ENCODE results near the gene IL9.
A peak's percentile ranks its signal among the peaks of the same experiment; 100 is the strongest.

Gene IL9

DNA sequence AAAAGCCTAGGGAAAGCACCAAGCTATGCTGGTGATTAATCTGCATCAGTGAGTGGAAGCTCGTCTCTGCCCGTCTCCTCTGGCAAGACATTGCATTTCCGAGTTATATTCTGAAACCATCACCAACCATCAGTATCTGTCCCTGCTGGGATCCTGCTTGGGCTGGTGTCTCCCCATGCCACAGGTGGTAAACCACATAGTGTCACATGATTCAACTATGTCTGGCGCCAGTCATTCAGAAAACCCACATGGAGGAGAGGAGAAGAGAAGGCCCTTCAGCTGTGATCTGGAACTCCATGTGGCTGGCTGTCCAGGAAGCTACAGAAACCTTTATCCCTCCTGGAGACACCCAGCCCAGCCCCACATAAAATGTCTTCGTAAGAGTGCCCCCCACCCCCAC, 4.8 kb downstream of the IL9 start:
- DNase-seq = no peak

DNA sequence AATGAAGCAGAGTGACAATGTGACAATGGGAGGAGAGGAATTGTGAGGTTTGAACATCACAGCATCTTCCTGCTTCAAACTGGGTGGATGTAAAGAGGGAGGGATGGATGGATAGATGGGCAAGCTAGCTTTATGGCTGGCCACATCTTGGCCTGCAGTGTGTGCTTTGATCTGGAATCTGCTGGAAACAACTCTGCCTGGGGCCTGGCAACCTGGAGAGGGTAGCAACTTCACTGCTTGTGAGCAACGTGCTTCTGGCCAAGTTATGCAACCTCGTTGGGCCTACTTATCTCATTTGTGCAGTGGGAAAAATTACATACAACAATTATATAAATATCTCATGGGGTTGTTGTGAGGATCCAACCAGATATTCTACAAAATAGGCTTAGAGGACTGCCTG, 5.3 kb downstream of the IL9 start:
- DNase-seq = no peak

DNA sequence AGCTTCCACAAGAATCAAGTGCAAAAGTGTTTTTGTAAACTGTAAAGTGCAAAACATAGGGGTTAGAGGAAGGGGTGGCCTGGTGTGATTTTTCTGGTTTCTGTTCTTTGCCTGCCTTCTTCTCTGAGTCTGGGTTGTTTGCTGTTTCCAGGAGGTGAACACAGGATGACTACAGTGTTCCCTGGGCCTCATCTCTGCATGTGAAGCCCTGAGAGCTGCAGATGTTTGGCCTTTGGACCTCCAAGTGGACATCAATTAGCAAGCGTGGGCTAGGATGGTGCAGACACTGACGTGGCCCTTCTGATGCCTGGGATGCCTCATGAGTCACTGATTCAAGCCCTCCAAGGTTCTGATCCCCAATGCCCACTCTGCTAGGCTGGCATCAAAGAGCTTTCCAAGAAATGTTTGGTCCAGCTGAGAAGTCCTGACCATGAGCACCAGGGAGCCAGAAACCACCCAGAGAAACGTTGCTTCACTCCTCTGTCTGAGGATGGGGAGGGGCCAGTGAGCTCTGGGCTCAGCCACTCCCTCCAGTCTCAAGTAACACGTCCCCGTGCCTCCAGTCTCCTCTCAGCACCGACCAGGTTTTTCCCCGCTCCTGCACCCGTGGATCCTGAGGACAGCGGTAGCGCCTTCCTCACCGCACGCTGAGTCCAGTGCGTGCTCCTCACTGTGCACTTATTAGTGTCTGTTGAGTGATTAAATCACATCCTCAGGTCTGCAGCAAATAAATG, 7.6 kb downstream of the IL9 start:
- DNase-seq = no peak

DNA sequence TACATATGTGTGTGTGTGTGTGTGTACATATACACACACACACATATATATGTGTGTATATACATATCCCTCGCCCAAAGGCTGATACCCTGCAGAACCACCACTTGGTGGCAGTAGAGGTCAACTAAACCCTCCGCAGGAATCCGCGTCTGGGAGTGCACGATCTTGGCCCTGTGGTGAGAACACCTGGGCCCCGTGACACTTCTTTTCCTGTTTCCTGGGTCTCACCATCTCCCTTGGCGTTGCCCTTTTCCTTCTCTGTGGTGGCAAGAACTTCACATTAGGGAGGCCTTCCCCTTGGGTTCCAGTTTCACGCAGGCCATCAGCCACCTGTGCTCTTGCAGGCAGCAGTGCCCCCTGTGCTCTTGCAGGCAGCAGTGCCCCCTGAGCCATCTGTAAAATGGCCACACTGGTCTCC, 8.2 kb downstream of the IL9 start:
- peak in 3 of 4 experiments; percentile 1 to 6 (median 6) for DNase-seq

DNA sequence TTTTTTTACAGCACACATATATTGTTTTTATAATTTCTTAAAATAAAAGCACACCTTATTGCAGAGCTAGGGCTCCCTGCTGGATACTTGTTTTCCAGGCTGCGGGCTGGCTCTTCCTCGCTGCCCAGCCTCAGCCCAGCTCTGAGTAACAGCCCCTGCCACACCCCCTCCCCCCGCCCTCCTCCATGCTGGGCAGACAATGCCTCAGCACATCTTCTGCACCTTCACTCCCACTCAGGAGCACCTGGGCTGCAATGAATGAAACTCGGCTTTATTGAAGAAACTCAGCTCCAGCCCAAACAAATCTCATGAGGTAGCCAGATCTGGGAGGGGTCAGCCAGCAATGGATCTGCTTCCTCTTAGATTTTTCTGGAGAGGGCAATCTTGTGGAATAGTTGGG, 9.5 kb downstream of the IL9 start:
- no peak for DNase-seq

DNA sequence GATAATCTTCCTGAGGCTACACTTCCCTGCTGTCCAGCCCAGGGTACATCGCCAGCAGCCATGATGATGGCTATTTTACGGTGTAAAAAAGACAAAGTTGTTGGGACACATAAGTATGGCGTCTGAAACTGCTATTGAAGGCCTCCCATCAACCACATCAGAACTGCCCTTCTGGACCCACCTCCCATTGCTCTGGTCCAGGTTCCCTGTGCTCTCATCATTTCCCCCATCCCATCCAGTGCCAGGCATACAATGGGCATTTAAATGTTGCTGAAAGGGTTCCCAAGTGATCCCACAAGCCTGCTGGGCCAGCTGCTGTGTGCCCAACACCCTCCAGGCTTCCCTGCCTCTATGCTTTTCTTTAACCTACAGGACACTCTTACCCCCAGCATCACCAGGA, 10.6 kb downstream of the IL9 start:
- DNase-seq = no peak

DNA sequence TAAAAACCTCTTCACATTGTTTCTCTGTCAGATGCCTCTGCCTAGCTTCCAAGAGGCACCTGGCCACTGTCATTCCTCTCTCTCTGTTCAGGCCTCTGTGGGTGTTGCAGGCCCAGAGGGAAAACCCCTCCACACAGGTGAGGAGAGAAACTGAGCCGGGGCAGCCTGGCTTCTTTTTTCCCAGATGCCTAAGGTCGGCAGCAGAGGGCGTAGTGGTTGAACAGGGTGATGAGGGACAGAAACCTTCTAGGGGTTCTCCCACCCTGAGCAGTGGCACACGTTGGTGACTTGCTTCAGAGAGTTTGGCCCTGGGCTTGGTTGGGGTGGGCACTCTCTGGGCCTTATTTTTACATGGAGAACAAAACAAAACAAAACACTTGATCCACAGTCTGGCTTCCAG, 12.2 kb downstream of the IL9 start:
- no peak for DNase-seq

DNA sequence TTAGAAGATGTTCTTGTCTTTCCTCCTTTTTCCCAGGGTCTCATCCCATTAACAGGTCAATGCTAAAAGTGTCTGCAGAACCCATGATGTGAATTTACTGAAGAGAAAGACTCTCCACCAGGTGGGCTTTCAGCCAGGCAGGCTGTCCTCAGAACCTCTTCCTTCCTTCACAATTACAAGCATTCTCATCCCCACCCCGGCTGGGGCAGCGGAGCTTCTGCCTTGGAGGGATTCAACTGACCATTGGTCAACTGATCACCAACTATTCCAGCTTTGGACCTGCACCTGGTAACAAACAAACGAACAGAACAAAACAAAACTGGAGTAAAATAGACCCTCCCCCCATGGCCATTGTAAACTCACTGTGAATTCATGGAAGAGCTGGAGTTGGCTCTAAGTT, 12.6 kb downstream of the IL9 start:
- no peak for DNase-seq

DNA sequence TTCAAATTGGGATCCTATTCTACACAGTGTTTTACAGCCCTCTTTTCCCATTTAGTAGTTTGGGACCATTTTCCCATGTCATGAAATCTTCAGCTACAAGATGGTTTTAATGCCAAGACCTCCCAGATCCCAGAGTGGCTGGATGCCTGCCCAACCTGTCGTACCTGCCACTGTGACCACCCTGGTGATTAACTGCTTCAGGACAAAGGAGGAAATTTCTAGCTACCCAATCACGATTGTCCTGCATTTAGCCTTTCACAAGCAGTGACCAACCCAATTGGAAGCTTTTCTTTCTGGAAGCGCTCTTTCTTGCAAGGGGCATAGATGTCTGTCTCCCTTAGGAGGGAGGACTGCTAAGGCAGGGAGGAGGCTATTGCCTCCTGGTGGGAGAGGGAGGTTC, 13.8 kb downstream of the IL9 start:
- DNase-seq = no peak

DNA sequence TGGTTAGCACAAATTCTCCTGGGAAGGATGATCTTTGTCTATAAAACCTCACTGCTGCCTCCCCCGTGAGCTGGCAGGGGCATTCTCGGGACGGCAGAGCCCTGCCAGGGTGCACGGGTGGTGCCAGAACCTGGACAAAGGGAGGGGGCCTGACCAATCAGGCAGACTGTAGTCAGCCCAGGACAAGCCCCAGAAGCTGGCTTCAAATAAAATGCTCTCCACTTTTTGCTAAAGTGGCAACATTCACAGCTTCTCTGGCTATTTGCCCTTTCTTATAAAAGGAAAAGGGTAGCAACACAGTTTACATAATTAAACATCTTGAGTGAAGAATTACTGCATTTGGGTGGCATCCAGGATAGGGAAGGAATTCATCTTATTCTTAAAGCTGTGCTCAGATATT, 14.4 kb downstream of the IL9 start:
- no peak for DNase-seq

DNA sequence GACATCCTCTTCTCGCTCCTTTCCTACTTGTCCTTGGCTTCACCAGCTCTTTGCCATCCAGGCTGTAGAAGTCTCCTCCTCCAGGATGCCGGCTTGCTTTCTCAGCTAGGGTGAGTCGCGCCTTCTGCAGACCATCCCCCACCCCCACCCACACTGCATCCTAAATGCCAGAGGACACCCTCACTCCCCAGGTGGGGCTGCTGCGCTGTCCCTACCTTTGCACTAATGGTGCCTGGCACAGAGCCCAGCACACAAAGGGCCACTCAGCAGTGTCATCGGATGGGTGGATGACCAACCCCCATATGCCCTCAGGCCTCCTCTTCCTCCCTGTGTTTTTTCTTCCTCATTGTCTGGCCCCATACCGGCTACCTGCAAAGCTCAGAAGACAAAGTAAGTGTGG, 14.8 kb downstream of the IL9 start:
- no peak for DNase-seq

DNA sequence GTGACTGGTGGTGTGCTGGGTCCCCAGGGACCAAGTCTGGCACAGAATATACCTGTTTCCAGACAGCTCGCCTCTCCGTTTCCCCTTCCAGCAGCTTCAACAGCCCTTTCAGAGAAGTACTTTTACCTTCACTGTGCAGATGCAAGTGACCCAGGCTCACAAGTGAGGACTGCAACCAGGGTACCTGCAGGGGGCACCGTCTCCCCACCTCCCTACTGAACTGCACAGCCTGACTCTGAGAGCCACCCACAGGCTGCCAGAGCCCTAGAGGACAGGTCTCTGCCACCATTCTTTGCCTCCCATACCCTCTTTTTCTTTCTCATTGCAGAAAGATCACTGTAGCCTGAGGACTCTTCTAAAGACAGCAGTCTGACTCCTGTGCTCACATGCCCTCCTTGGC, 15.4 kb downstream of the IL9 start:
- DNase-seq = no peak

DNA sequence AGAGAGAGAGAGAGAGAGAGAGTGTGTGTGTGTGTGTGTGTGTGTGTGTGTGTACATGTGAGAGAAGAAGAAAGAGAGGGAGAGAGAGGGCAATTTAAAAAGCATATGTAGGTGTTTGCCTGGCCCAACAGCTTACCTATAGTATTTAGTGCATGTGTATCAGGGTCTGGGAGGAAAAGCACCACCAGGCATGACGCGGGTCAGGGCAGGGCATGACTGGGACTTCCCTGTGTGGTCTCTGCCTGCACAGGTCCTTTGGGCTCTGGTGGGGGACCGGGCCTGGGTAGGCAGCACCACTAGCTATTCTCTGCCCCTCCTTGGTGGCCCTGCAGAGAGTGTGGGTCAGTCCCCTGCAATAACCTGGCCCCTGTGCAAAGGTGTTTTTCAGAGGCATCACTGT, 16.1 kb downstream of the IL9 start:
- DNase-seq = no peak

DNA sequence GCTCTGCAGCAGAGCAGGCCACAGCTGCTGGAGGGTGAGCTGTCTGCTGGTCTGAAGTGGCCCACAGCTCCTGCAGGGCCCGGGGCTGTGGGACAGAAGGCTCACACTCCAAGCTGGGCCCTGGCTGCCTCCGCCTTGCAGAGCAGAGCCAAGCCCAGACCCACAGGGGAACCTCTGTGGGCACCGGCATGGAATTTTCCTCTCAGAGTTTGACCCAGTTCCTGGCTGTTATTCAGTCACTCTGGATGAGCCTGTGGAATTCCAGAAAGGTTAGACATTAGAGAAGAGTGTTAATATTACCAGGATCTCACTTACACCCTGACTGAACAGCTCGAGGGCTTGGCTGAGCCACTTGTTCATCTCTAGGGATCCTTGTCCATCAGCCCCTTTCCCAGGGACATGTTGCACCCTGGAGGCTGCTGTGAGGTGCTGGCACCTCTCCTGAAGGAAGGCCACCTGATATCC, 17.5 kb downstream of the IL9 start:
- DNase-seq = no peak

DNA sequence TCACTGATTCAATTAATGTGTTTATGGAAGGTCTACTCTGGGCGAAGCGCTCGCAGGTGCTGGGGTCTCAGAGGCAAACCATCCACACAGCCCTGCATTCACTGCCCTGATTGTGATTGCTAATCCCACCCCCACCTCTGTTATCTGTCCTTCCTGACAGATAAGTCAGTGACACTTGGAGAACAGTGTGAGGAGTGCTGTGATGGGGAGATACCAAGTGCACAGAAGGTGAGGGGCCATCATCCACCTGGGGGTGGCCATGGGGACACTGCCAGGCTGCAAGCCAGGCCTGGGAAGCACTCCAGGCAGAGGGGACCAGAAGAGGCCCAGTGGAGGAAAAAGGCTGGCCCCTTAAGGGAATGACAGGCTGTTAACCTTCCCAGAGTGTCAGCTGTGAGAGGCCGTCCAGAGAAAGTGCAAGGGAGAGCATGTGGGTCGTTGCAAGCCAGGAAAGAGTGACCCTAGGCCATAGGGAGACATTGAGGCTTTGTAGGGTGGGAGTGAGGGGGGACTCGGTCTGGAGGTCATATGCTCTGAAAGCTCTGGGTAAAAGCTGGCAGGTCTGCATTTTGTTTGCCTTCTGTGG, 18.0 kb downstream of the IL9 start:
- no peak for DNase-seq

DNA sequence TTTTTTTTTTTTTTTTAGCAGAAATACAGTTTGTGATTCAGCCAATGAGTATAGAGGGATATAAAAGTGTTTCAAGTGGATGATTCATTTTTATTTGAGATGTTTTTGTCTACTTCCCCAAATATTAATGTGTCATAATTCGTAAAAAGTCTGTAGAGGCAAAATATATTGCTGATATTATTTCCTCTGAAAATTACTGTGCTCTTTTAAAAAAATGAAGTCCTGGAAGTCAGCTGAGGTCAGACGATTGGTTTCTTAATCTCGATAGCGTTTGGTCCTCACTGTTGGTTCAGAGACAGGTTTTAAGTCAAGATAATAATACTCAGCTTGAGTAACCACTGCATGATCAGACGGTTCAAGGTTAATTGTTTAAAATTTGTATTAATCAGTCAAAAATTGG, 19.5 kb downstream of the IL9 start:
- no peak for DNase-seq

DNA sequence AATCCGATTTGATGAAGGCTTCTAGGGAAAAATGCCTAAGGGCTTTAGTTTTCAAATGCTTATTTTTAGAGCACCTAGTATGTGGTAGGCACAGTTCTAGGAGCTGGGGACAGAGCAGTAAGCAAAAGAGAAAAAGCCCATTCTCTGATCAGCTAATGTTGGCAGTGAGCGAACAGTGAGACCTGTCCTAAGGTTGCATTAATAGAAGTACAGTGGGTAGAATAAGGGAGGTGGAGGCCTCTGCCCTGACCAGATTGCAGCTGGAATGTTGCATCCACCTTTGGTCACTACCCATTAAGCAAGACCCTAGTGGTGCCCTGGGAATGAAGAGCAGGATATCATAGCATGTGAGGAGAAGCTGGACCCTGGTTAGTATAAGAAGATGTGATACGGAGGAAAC, 20.1 kb downstream of the IL9 start:
- DNase-seq = no peak

DNA sequence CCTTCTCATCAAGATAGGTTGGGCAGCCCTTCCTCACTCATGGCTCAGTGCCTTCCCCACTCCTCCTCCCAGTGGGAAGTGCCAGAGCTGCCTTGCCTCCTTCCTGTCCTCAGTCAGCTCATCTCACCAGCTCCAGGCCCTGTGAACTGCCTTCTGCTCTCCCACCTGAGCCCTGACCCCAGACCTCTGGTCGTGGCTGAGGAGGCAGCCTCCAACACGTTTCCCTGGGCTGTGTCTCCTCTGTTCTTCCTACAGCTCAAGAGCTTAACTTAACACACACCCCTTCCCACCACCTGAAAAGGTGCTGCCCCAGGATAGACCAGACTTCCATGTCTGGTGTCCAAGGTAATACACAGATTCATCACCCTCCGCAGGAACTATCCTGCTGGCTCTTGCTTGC, 21.2 kb downstream of the IL9 start:
- DNase-seq = no peak

DNA sequence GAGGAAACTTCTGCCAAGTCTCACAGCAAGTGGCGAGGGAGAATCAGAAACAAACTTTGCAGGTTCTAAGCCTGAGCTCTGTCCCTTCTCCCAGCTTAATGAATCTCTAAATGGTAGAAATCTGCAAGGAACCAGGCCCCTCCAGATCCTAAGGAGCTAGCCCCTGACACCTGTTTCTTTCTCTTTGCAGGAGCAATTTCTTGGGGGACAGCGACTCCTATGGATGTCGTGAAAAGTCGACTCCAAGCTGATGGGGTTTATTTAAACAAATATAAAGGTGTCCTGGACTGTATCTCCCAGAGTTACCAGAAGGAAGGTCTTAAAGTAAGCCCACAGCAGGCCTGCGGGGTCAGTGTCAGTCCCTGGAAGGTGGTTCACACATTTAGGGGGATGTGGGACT, 21.8 kb downstream of the IL9 start:
- DNase-seq = no peak

DNA sequence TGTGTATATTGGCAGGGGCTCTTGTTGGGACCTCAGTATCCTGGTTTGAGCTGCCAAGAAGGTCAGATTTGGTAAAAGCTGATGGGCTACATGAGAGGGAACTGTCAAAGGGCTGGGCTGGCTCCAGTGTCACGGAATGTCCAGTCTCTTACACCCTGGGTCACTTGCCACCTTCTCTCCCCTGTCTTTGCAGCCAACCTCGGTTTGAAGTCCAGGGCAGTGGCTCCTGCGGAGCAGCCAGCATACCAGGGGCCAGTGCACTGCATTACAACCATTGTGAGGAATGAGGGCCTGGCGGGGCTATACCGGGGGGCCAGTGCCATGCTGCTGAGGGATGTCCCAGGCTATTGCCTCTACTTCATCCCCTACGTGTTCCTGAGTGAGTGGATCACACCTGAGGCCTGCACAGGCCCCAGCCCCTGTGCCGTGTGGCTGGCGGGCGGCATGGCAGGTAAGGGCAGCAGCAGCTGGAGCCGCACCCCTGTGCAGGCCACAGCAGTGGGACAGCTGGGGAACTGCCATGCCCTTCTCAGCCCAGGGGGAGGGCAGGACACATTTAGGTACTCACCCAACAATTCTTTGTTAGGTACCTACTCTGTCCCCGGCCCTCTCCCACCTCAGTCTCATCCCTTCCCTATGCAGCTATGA, 24.2 kb downstream of the IL9 start:
- DNase-seq = no peak

DNA sequence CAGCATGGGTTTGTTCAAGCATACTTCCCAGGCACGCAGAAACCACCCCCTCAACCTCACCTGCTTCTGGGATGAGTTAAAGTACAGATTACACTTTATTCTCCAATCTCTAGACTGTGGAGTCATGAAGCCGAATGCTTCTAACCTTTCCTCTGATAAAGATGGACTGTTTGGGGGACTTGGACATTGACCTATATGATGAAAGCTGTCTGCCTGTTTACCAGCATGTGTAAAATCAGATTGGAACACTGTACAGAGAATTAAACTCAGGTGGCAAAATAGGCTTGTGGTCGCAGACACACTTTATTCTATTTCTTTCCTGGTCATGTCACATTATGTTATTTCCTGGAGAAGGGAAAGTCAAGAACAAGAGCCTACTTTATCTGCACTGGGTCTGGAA, 25.7 kb downstream of the IL9 start:
- no peak for DNase-seq

DNA sequence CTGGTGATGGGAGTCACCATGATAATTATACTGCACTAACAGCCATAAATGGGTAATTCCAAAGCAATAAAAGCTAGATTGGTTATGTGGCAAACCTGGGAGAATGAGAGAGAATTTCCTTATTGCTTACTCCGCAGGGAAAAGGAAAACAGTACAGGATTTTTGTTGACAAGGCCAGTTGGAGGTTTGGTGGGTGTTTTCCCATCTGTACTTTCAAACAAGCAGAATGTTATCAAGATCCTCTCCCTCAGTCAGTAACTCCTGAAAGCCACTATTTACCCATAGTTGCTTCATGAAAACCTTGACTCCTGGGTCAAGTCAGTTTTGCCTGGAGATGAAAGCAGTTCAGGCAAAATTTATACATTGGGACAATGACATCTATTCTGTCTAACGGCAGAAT, 26.4 kb downstream of the IL9 start:
- no peak for DNase-seq

DNA sequence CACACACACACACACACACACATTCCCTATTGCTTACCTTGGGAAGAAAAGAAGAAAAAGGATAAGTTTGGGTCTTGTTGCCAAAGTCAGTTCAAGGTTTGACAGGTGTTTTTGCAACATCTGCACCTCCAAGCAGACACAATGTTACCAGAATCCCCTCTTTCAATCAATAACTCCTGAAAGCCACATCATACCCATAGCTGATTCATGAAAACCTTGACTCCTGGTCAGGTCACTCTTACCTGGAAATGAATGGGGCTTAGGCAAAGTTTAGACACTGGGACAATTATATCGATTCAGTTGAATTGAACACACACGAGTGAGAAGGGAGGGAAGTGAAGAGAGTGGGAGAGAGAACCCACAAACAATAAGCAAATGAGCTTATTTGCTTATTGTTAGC, 27.0 kb downstream of the IL9 start:
- no peak for DNase-seq

DNA sequence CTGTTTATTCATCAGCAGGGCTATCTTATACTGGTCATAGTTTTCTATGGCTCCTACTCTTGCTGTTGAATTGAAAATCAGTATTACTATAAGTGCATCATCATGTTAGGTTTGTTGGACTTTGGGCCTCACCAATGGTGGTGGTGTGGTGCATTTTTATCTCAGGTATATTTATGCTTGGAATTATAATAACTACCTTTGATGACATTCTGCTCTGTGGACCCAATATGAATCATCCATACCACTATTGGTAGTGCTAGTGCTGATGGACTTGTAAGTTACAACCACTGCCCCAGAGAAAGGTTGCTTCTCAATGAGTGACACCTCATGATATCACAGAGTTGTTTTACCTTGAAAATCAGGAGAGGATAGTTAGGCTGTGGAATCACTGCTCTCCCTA, 28.0 kb downstream of the IL9 start:
- no peak for DNase-seq

DNA sequence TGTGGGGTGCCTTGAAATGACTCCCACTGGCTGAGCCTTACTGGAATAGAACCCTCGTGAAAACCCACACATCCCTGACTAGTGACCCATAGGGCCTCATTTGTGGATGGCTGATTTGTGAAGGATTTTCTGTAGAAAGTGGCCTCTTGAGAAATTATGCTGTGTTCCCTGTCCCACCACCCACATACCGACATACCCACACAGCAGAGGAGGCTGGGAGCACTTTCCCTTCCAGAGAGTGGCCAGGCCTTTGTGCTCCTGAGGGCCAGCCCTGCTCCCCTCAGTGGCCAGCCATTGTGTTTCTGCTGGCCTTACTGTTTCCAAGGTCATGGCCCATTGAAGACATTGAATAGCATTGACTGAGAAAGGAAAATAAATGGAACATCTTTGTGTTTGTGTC, 29.6 kb downstream of the IL9 start:
- no peak for DNase-seq
